Suprapubic skin (tissue), 4 donors: ENCODE data around the gene SMPD1.

Source experiments
- EP300 ChIP-seq: sonication (generic); formaldehyde crosslinking; IDR thresholded peaks from one replicate; pipeline ENCODE4 v1.6.1; 2017; ENCODE audit warnings: antibody characterized with exemption
- POLR2A ChIP-seq, 2 donors: fragments of 450-650 bp; IDR thresholded peaks; one replicate each; pipeline ENCODE4 v1.6.1; 2017; ENCODE audit warnings: antibody characterized with exemption in 2 of 2, mild to moderate bottlenecking in 2 of 2, moderate library complexity in 2 of 2
- POLR2AphosphoS5 ChIP-seq, 3 donors: sonication (generic); formaldehyde crosslinking; IDR thresholded peaks; one replicate each; pipeline ENCODE4 v1.6.1; 2017; ENCODE audit warnings: antibody characterized with exemption in 3 of 3
- TF ChIP-seq, protein P1 (sequence below), 2 donors: fragments of 200-600 bp in 1 of 2; fragments of 450-650 bp in 1 of 2; sonication (generic) in 1 of 2; IDR thresholded peaks; one replicate each; pipeline ENCODE4 v1.5.1; 2016 to 2019; ENCODE audit warnings: antibody characterized with exemption in 2 of 2, mild to moderate bottlenecking in 1 of 2, moderate library complexity in 1 of 2

DNA sequence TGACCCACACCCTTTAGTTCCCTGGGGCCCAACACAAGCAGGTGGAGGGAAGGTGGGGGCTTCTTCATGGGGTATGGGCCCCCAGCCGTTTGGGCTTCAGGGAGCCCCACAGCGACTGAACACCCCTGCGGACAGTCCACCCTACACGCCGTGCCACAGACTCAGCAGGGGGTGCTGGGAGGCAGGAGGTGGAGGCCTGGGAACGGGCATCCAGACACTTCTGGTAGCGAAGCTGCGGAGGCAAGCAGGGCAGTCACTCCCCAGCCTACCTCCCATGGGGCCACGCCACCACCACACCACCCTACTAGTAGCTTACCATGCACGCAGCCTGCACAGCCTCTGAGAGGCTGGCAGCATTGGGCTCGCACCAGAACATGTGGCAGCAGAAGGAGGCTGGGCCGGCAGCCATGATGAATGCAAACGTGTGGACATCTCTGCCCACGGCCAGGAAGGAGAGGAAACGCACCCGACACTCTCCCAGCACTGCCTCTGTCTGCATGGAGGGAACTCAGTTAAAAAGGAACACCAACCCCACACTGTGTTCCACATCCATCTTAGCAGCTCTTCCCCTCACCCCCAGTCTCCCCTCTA, 5.3 kb downstream of the SMPD1 start:
- TF ChIP-seq, protein P1, sequence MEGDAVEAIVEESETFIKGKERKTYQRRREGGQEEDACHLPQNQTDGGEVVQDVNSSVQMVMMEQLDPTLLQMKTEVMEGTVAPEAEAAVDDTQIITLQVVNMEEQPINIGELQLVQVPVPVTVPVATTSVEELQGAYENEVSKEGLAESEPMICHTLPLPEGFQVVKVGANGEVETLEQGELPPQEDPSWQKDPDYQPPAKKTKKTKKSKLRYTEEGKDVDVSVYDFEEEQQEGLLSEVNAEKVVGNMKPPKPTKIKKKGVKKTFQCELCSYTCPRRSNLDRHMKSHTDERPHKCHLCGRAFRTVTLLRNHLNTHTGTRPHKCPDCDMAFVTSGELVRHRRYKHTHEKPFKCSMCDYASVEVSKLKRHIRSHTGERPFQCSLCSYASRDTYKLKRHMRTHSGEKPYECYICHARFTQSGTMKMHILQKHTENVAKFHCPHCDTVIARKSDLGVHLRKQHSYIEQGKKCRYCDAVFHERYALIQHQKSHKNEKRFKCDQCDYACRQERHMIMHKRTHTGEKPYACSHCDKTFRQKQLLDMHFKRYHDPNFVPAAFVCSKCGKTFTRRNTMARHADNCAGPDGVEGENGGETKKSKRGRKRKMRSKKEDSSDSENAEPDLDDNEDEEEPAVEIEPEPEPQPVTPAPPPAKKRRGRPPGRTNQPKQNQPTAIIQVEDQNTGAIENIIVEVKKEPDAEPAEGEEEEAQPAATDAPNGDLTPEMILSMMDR (IDR thresholded peaks at IDR 0.05): no peak
- TF ChIP-seq POLR2A (IDR thresholded peaks at IDR 0.05) (no peak), POLR2AphosphoS5 (IDR thresholded peaks at IDR 0.05) (no peak), EP300 (no peak)
